ENCODE results near the gene CEP41.
A peak's percentile ranks its signal among the peaks of the same experiment; 100 is the strongest.

CEP41 gene

GRCh38 chr7:130345136-130345535 lies 95.7 kb downstream of the CEP41 start:
- Histone ChIP-seq H3K36me3 (ENCODE audit: control insufficient read depth, insufficient read depth, low read length) (no peaks in the 10 kb centered on the region), H2AFZ (peak overlapping the region; percentile 72), H3K4me2 (ENCODE audit: low read length) (no peak overlapping the region), H3K9ac (no peak overlapping the region), H3K27ac (no peak overlapping the region), H3K9me3 (ENCODE audit: control insufficient read depth, low read length) (no peaks in the 10 kb centered on the region), H3K4me1 (no peaks in the 10 kb centered on the region), H3K79me2 (no peaks in the 10 kb centered on the region), H3K4me3 (ENCODE audit: low read depth, low read length) (no peak overlapping the region), H3K27me3 (ENCODE audit: control insufficient read depth, insufficient read depth, low read length) (no peaks in the 10 kb centered on the region)
- TF ChIP-seq, protein P1, sequence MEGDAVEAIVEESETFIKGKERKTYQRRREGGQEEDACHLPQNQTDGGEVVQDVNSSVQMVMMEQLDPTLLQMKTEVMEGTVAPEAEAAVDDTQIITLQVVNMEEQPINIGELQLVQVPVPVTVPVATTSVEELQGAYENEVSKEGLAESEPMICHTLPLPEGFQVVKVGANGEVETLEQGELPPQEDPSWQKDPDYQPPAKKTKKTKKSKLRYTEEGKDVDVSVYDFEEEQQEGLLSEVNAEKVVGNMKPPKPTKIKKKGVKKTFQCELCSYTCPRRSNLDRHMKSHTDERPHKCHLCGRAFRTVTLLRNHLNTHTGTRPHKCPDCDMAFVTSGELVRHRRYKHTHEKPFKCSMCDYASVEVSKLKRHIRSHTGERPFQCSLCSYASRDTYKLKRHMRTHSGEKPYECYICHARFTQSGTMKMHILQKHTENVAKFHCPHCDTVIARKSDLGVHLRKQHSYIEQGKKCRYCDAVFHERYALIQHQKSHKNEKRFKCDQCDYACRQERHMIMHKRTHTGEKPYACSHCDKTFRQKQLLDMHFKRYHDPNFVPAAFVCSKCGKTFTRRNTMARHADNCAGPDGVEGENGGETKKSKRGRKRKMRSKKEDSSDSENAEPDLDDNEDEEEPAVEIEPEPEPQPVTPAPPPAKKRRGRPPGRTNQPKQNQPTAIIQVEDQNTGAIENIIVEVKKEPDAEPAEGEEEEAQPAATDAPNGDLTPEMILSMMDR (IDR thresholded peaks at IDR 0.05), result no peak

- no peaks in the 10 kb centered on the region for H3K36me3 ChIP-seq (ENCODE audit: control insufficient read depth, insufficient read depth, low read length)
- TF ChIP-seq, protein P1 (IDR thresholded peaks at IDR 0.05), result no peak
- H3K4me1 ChIP-seq, result no peaks in the 10 kb centered on the region
- H3K27me3 ChIP-seq (ENCODE audit: control insufficient read depth, insufficient read depth, low read length), result no peaks in the 10 kb centered on the region
- H3K4me3 ChIP-seq (ENCODE audit: low read depth, low read length), result no peak within 1 kb of the TSS
- no peak within 1 kb of the TSS for H3K4me2 ChIP-seq (ENCODE audit: low read length)
- peak within 1 kb of the TSS; percentile 72 for H2AFZ ChIP-seq
- no peaks in the 10 kb centered on the region for H3K9me3 ChIP-seq (ENCODE audit: control insufficient read depth, low read length)
- H3K79me2 ChIP-seq, result no peaks in the 10 kb centered on the region
- H3K27ac ChIP-seq, result no peak within 1 kb of the TSS
- no peak within 1 kb of the TSS for H3K9ac ChIP-seq
Observed at GRCh38 chr7:130344271-130344866, 96.4 kb downstream of the CEP41 start, which contains the start of gene CPA5. CPA5 (plus strand) TSS chr7:130344816; CDS start chr7:130346486, 1,670 bp downstream.
